ENCODE data around the gene CHGA. TPM values are rescaled to one million over a fixed set of nuclear protein-coding genes. Genes with fewer than 3 reads are reported as not detected.

The CHGA gene
- total RNA-seq (not detected), polyA plus RNA-seq (under 1 TPM; 0.07 to 0.19 TPM)
- long read RNA-seq, donor 1, result 0 reads
- long read RNA-seq, donor 2, result 0 reads
- long read RNA-seq, donor 3, result 0 reads

GRCh38 chr14:92922883-92923743 is at the start of gene CHGA:
Gene CHGA (plus strand): TSS chr14:92923150. CDS start chr14:92923360, 210 bp downstream.
- Histone ChIP-seq H3K27ac (no peak within 1 kb of the TSS), H3K4me3 (no peak within 1 kb of the TSS), H3K27me3 (peaks cover 7 to 43% (median 12%) of the 10 kb centered on the region in 9 donors), H3K9me3 (no peaks in the 10 kb centered on the region), H3K4me1 (peaks cover 0 to 8% (median 0%) of the 10 kb centered on the region in 12 donors), H3K36me3 (no peaks in the 10 kb centered on the region)
- peak; percentile 68 to 90 (median 78) for ATAC-seq
- WGBS, 4 donors, result 2 to 11% (median 6%) methylated on average over 57 to 86 of the region's 86 CpGs
- TF ChIP-seq POLR2A (IDR thresholded peaks at IDR 0.05), result no peak
- no peak for TF ChIP-seq CTCF (IDR thresholded peaks at IDR 0.05)
- intact Hi-C loops (cut with DNase I), result no loop called here
- DNase-seq, result peak; percentile 42 to 81 (median 61)

GRCh38 chr14:92874962-92875661 is 47.8 kb upstream of the CHGA start:
- ATAC-seq (peak in 1 of 4 donors; percentile 29), DNase-seq (no peak)
- Histone ChIP-seq H3K9me3 (no peaks in the 10 kb centered on the region), H3K27ac (no peak overlapping the region), H3K27me3 (no peaks in the 10 kb centered on the region), H3K4me1 (peaks cover 0 to 16% (median 10%) of the 10 kb centered on the region in 12 donors), H3K36me3 (no peaks in the 10 kb centered on the region), H3K4me3 (no peak overlapping the region)
- 56 to 59% (median 58%) methylated on average over 13 of the region's 13 CpGs for WGBS, 4 donors
- intact Hi-C loops (cut with DNase I), result loop anchor here in 1 of 10 donors (5.0 kb wide), 1 partner anchor 262 kb away; no protein-coding TSS in a partner anchor
- no peak for TF ChIP-seq POLR2A (IDR thresholded peaks at IDR 0.05)
- no peak for TF ChIP-seq CTCF (IDR thresholded peaks at IDR 0.05)

- DNase-seq (peak; percentile 44 to 79 (median 55)), ATAC-seq (peak; percentile 80 to 93 (median 90))
- WGBS, 4 donors, result 19 to 28% (median 24%) methylated on average over 18 of the region's 18 CpGs
- Histone ChIP-seq H3K27ac (peak overlapping the region in 2 of 12 donors; percentile 13 to 49), H3K27me3 (peaks cover 0 to 8% (median 0%) of the 10 kb centered on the region in 9 donors), H3K4me1 (peaks cover 0 to 16% (median 10%) of the 10 kb centered on the region in 12 donors), H3K4me3 (no peak overlapping the region), H3K9me3 (no peaks in the 10 kb centered on the region), H3K36me3 (no peaks in the 10 kb centered on the region)
- intact Hi-C loops (cut with DNase I), result loop anchor here in 1 of 10 donors (5.0 kb wide), 1 partner anchor 259 kb away; no protein-coding TSS in a partner anchor
- TF ChIP-seq CTCF (IDR thresholded peaks at IDR 0.05) (no peak), POLR2A (IDR thresholded peaks at IDR 0.05) (no peak)
Measured at GRCh38 chr14:92877757-92878431, 45.1 kb upstream of the CHGA start.

Data from heart left ventricle (tissue), 16 donors.